GM21825 (cell line): ENCODE measurements around the gene NELL1.

Source experiments
- ATAC-seq: cut with Tn5 transposase; IDR thresholded peaks from one replicate; pipeline ENCODE4 v1.9.1; 2021; ENCODE audit warnings: mild to moderate bottlenecking, moderate library complexity; ENCODE audit not compliant: unreplicated experiment

NELL1 gene

GRCh38 chr11:20962581-20962980 is 293.2 kb downstream of the NELL1 start:
- ATAC-seq = no peak

GRCh38 chr11:20963596-20963995 is 294.2 kb downstream of the NELL1 start:
- no peak for ATAC-seq

- ATAC-seq = no peak
Measured at GRCh38 chr11:20964985-20965384, 295.6 kb downstream of the NELL1 start.

- ATAC-seq = no peak
Measured at GRCh38 chr11:20966489-20966888, 297.1 kb downstream of the NELL1 start.

- no peak for ATAC-seq
Measured at GRCh38 chr11:20973940-20974559, 304.7 kb downstream of the NELL1 start.

- no peak for ATAC-seq
Measured at GRCh38 chr11:20980736-20981135, 311.4 kb downstream of the NELL1 start.

GRCh38 chr11:20990447-20990846 is 321.1 kb downstream of the NELL1 start:
- no peak for ATAC-seq

GRCh38 chr11:20991471-20991870 is 322.1 kb downstream of the NELL1 start:
- no peak for ATAC-seq

GRCh38 chr11:21007297-21007696 is 337.9 kb downstream of the NELL1 start:
- no peak for ATAC-seq

- no peak for ATAC-seq
Measured at GRCh38 chr11:21018248-21018647, 348.9 kb downstream of the NELL1 start.

- ATAC-seq = no peak
Measured at GRCh38 chr11:21026685-21027084, 357.3 kb downstream of the NELL1 start.

GRCh38 chr11:21037850-21038249 is 368.5 kb downstream of the NELL1 start:
- no peak for ATAC-seq

GRCh38 chr11:21038801-21039200 is 369.4 kb downstream of the NELL1 start:
- ATAC-seq = no peak

GRCh38 chr11:21040630-21041029 is 371.2 kb downstream of the NELL1 start:
- no peak for ATAC-seq

- ATAC-seq = no peak
Measured at GRCh38 chr11:21048626-21049025, 379.2 kb downstream of the NELL1 start.

GRCh38 chr11:21053466-21053865 is 384.1 kb downstream of the NELL1 start:
- no peak for ATAC-seq

- ATAC-seq = no peak
Measured at GRCh38 chr11:21056644-21057043, 387.3 kb downstream of the NELL1 start.

GRCh38 chr11:21059879-21060278 is 390.5 kb downstream of the NELL1 start:
- no peak for ATAC-seq

GRCh38 chr11:21066030-21066429 is 396.6 kb downstream of the NELL1 start:
- no peak for ATAC-seq

GRCh38 chr11:21068886-21069285 is 399.5 kb downstream of the NELL1 start:
- no peak for ATAC-seq

GRCh38 chr11:21069909-21070308 is 400.5 kb downstream of the NELL1 start:
- ATAC-seq = no peak

- no peak for ATAC-seq
Measured at GRCh38 chr11:21072558-21072957, 403.2 kb downstream of the NELL1 start.

GRCh38 chr11:21082853-21083252 is 413.5 kb downstream of the NELL1 start:
- ATAC-seq = no peak
